Measurements from ENCODE around the gene UBE2L3.
A peak's percentile ranks its signal among the peaks of the same experiment; 100 is the strongest.
"Not testable (repeated sequence)": the region's sequence is repeated elsewhere in the genome, so short reads cannot be mapped to it uniquely, and the experiment has no call there.

The UBE2L3 gene

DNA sequence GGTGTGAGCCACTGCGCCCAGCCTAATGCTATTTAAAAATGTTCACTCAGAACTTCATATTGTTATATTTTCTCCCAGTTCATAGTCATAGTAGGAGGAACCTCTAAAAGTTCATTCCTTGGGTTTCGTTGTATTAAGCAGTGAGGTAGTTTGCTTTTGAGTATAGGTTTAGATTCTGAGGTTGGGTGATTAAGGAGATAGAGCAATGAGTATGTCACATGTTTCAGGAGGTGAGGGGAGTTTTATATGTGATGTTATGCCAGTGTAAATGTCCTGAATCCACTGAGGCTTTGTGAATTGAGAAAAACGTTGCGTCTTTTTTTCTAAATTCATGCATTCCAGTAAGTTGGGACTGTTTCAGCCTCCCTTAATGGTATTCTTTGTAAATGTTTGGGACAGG, 4.2 kb downstream of the UBE2L3 start:
- Histone ChIP-seq H3K36me3 (ENCODE audit: control insufficient read depth in 5 of 5, insufficient read depth in 5 of 5, low read length in 5 of 5) (peaks cover 0 to 12% (median 0%) of the 10 kb centered on the region in 5 donors), H3K27ac (ENCODE audit: low read depth, low read length) (peak overlapping the region; percentile 43), H3K9me3 (ENCODE audit: control insufficient read depth in 5 of 5, low read length in 5 of 5) (no peaks in the 10 kb centered on the region), H3K27me3 (ENCODE audit: control insufficient read depth in 5 of 5, insufficient read depth in 4 of 5, low read length in 5 of 5) (no peaks in the 10 kb centered on the region), H3K4me1 (ENCODE audit: control insufficient read depth in 5 of 5, insufficient read depth in 5 of 5, low read length in 5 of 5) (peaks cover 7 to 60% (median 59%) of the 10 kb centered on the region in 5 donors), H3K4me3 (ENCODE audit: low read depth in 1 of 5, low read length in 5 of 5) (no peak overlapping the region), H3K9ac (ENCODE audit: low read length in 5 of 5) (peak overlapping the region in 1 of 5 donors; percentile 47)

DNA sequence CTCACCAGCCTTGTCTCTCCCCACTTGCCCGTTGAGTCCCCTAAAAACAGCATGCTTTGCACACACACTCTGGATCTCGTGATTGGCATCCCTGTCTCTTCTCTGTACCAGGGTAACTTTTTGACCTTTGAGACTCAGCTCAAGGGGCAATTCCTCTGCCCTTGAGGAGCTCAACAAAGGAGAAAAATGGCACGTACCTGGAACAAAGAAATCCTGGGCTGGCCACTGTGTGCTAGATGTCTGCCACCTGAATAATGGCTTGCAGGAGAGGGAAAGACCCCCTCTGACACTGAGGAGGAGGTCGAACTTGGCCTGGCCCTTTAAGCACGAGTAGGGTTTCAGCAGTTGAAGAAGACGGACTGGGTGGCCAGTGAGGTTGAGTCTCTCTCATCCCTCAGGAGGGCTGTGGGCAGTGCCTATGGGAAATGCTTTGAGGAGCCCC, 5.8 kb downstream of the UBE2L3 start:
- H3K27ac ChIP-seq (ENCODE audit: low read depth, low read length), result no peak overlapping the region
- H3K9me3 ChIP-seq (ENCODE audit: control insufficient read depth in 5 of 5, low read length in 5 of 5), result no peaks in the 10 kb centered on the region
- H3K9ac ChIP-seq (ENCODE audit: low read length in 5 of 5), result peak overlapping the region in 1 of 5 donors; percentile 25
- peak overlapping the region in 1 of 5 donors; percentile 18 for H3K4me3 ChIP-seq (ENCODE audit: low read depth in 1 of 5, low read length in 5 of 5)
- H3K27me3 ChIP-seq (ENCODE audit: control insufficient read depth in 5 of 5, insufficient read depth in 4 of 5, low read length in 5 of 5), result no peaks in the 10 kb centered on the region
- peaks cover 0 to 12% (median 0%) of the 10 kb centered on the region in 5 donors for H3K36me3 ChIP-seq (ENCODE audit: control insufficient read depth in 5 of 5, insufficient read depth in 5 of 5, low read length in 5 of 5)
- H3K4me1 ChIP-seq (ENCODE audit: control insufficient read depth in 5 of 5, insufficient read depth in 5 of 5, low read length in 5 of 5), result peaks cover 7 to 67% (median 62%) of the 10 kb centered on the region in 5 donors

DNA sequence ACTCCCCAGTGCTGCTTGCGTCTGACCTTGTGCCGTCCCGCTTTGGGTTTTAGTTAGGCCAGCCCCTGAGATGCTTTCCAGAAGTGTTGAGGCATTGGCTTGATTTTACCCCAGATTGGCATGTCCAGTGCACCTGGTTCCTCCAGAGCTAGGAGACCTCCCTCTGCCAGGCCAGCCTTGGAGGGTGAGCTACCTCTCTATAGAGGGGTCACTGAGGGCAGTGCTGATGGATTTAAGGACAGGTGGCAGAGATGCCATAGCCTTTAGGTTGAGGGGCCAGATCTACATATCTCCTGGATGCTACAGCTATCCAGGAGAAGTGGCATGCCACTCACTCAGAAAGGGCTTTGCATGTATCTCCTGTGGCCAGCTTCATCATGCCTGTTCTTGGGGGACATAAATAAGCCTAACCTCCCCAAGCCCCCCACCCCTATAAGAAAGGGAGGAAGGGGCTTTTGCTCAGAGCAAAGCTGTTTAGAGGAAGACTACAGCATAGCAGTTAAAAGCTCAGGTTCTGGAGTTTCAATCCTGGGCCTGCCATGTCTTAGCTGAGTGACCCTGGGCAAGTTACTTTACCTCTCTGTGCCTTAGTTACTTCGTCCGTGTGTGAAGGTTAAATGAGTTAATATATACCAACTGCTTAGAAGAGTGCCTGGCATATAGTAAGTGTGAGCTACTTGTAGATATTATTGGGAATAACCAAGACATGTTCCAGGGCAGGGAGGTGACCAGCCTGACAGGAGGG, 6.4 kb downstream of the UBE2L3 start:
- Histone ChIP-seq H3K4me1 (ENCODE audit: control insufficient read depth in 5 of 5, insufficient read depth in 5 of 5, low read length in 5 of 5) (peaks cover 8 to 64% (median 60%) of the 10 kb centered on the region in 5 donors), H3K27ac (ENCODE audit: low read depth, low read length) (no peak overlapping the region), H3K9ac (ENCODE audit: low read length in 5 of 5) (peak overlapping the region in 1 of 5 donors; percentile 31)

DNA sequence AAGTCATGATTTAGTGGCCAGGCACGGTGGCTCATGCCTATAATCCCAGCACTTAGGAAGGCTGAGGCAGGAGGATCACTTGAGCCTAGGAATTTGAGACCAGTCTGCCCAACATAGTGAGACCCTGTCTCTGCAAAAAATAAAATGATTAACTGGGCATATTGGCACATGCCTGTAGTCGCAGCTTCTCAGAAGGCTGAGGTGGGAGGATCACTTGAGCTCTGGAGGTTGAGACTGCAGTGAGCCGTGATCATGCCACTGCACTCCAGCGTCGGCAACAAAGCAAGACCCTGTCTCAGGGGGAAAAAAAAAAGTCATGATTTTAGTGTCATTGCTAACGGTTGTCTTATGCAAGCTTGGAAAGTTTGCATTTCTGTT, 11.9 kb downstream of the UBE2L3 start:
- Histone ChIP-seq H3K36me3 (ENCODE audit: control insufficient read depth in 5 of 5, insufficient read depth in 5 of 5, low read length in 5 of 5) (peaks cover 0 to 4% (median 2%) of the 10 kb centered on the region in 5 donors), H3K27ac (ENCODE audit: low read depth, low read length) (no peak overlapping the region), H3K4me3 (ENCODE audit: low read depth in 1 of 5, low read length in 5 of 5) (no peak overlapping the region), H3K4me1 (ENCODE audit: control insufficient read depth in 5 of 5, insufficient read depth in 5 of 5, low read length in 5 of 5) (peaks cover 3 to 34% (median 31%) of the 10 kb centered on the region in 5 donors), H3K9ac (ENCODE audit: low read length in 5 of 5) (no peak overlapping the region), H3K27me3 (ENCODE audit: control insufficient read depth in 5 of 5, insufficient read depth in 4 of 5, low read length in 5 of 5) (no peaks in the 10 kb centered on the region), H3K9me3 (ENCODE audit: control insufficient read depth in 5 of 5, low read length in 5 of 5) (no peaks in the 10 kb centered on the region)

More for the DNA sequence above, 6.4 kb downstream of the UBE2L3 start:
- Histone ChIP-seq H3K27me3 (ENCODE audit: control insufficient read depth in 5 of 5, insufficient read depth in 4 of 5, low read length in 5 of 5) (no peaks in the 10 kb centered on the region), H3K36me3 (ENCODE audit: control insufficient read depth in 5 of 5, insufficient read depth in 5 of 5, low read length in 5 of 5) (peaks cover 0 to 12% (median 0%) of the 10 kb centered on the region in 5 donors), H3K4me3 (ENCODE audit: low read depth in 1 of 5, low read length in 5 of 5) (no peak overlapping the region), H3K9me3 (ENCODE audit: control insufficient read depth in 5 of 5, low read length in 5 of 5) (no peaks in the 10 kb centered on the region)

DNA sequence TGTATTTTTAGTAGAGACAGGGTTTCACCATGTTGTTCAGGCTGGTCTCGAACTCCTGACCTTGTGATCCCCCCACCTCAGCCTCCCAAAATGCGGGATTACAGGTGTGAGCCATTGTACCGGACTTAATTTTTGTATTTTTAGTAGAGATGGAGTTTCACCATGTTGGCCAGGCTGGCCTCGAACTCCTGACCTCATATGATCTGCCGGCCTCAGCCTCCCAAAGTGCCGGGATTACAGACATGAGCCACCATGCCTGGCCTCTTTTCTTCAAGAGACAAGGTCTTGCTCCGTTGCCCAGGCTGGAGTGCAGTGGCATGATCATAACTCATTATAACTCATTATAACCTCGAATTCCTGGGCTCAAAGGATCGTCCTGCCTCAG, 13.1 kb downstream of the UBE2L3 start:
- peaks cover 3 to 37% (median 29%) of the 10 kb centered on the region in 5 donors for H3K4me1 ChIP-seq (ENCODE audit: control insufficient read depth in 5 of 5, insufficient read depth in 5 of 5, low read length in 5 of 5)
- not testable (repeated sequence) for H3K9me3 ChIP-seq (ENCODE audit: control insufficient read depth in 5 of 5, low read length in 5 of 5); H3K36me3 ChIP-seq (ENCODE audit: control insufficient read depth in 5 of 5, insufficient read depth in 5 of 5, low read length in 5 of 5); H3K4me3 ChIP-seq (ENCODE audit: low read depth in 1 of 5, low read length in 5 of 5); H3K27ac ChIP-seq (ENCODE audit: low read depth, low read length); H3K27me3 ChIP-seq (ENCODE audit: control insufficient read depth in 5 of 5, insufficient read depth in 4 of 5, low read length in 5 of 5); H3K9ac ChIP-seq (ENCODE audit: low read length in 5 of 5)

DNA sequence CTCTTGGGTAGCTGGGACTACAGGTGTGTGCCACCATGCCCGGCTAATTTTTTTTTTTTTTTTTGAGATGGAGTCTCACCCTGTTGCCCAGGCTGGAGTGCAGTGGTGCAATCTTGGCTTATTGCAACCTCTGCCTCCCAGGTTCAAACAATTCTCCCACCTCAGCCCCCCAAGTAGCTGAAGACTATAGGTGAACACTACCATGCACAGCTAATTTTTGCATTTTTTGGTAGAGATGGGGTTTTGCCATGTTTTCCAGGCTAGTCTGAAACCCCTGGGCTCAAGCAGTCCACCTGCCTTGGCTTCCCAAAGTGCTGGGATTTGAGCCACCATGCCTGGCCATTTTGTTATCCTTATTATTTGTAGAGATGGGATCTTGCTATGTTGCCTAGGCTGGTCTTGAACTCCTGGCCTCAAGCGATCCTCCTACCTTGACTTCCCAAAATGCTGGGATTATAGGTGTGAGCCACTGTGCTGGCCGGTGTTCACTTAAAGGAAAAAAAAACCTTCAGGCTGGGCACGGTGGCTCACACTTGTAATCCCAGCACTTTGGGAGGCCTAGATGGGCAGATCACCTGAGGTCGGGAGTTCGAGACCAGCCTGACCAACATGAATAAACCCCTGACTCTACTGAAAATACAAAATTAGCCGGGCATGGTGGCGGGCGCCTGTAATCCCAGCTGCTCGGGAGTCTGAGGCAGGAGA, 13.6 kb downstream of the UBE2L3 start:
- not testable (repeated sequence) for H3K9me3 ChIP-seq (ENCODE audit: control insufficient read depth in 5 of 5, low read length in 5 of 5); H3K27ac ChIP-seq (ENCODE audit: low read depth, low read length); H3K9ac ChIP-seq (ENCODE audit: low read length in 5 of 5); H3K27me3 ChIP-seq (ENCODE audit: control insufficient read depth in 5 of 5, insufficient read depth in 4 of 5, low read length in 5 of 5); H3K4me3 ChIP-seq (ENCODE audit: low read depth in 1 of 5, low read length in 5 of 5)
- H3K36me3 ChIP-seq (ENCODE audit: control insufficient read depth in 5 of 5, insufficient read depth in 5 of 5, low read length in 5 of 5), result peaks cover 0 to 11% (median 2%) of the 10 kb centered on the region in 5 donors
- H3K4me1 ChIP-seq (ENCODE audit: control insufficient read depth in 5 of 5, insufficient read depth in 5 of 5, low read length in 5 of 5), result peaks cover 3 to 37% (median 29%) of the 10 kb centered on the region in 5 donors

DNA sequence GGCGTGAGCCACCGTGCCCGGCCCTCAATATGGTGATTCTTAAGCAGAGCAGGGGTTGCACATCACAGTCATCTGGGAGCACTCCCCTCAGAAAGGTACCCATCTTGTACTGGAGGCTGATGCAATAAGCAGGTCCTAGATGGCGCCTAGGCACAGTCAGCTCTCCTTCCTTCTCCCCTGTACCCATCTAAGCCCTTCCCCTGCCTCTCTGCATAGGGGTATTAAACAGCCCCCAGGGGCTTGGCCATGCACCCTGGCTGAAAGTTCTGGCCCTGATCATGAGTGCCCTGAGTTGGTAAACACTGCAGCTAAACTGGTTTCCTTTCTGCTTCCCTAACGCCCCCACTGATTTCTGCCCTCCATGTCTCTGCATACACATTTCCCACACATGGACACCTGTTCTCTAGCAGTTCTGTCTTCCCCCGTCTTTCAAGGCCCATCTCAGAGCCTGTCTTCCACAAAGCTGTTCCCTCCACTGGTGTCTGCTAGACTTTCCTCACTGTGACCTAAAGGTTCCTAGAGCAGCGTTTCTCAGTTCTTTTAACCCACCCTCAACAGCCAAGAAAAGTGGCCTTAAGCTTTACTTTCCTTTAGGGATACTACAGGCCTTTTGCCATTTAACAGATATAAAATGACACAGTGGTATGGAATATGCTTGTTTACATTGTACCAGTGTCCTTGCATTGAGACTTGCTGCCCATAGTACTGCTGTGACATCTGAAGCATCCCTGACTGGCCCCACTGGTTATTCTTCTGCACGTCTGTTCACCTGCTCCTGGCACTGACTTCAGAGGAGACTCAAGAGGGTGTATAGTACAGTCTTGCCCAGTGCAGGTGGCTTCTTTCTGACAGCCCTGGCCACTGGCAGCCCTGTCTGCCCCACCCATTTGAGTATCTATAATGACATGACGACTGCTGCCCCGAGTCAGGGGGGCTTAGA, 15.6 kb downstream of the UBE2L3 start:
- H3K9ac ChIP-seq (ENCODE audit: low read length in 5 of 5), result peak overlapping the region in 1 of 5 donors; percentile 19
- no peaks in the 10 kb centered on the region for H3K9me3 ChIP-seq (ENCODE audit: control insufficient read depth in 5 of 5, low read length in 5 of 5)
- no peak overlapping the region for H3K27ac ChIP-seq (ENCODE audit: low read depth, low read length)
- H3K36me3 ChIP-seq (ENCODE audit: control insufficient read depth in 5 of 5, insufficient read depth in 5 of 5, low read length in 5 of 5), result peaks cover 0 to 11% (median 2%) of the 10 kb centered on the region in 5 donors
- H3K4me1 ChIP-seq (ENCODE audit: control insufficient read depth in 5 of 5, insufficient read depth in 5 of 5, low read length in 5 of 5), result peaks cover 3 to 39% (median 30%) of the 10 kb centered on the region in 5 donors
- no peak overlapping the region for H3K4me3 ChIP-seq (ENCODE audit: low read depth in 1 of 5, low read length in 5 of 5)
- H3K27me3 ChIP-seq (ENCODE audit: control insufficient read depth in 5 of 5, insufficient read depth in 4 of 5, low read length in 5 of 5), result no peaks in the 10 kb centered on the region

DNA sequence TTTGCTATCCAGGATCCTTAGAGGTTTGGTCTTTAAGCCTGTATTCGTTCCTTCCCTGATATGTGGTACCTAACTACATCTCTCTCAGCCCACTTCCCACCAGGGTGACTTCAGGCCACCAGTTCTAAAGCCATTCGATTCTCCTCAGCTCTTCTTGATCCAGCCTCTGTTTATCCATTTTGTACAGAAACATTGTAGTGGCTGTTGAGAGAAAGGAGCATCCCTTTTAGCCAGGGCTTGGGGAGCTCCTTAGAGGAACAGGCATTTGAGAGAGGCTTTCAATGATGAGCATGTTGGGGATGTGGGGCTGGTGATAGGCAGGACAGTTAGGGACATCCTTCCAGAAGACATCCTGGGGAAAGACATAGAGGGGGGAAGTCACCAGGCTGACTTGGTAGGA, 17.9 kb downstream of the UBE2L3 start:
- no peaks in the 10 kb centered on the region for H3K9me3 ChIP-seq (ENCODE audit: control insufficient read depth in 5 of 5, low read length in 5 of 5)
- peaks cover 0 to 11% (median 0%) of the 10 kb centered on the region in 5 donors for H3K36me3 ChIP-seq (ENCODE audit: control insufficient read depth in 5 of 5, insufficient read depth in 5 of 5, low read length in 5 of 5)
- no peaks in the 10 kb centered on the region for H3K27me3 ChIP-seq (ENCODE audit: control insufficient read depth in 5 of 5, insufficient read depth in 4 of 5, low read length in 5 of 5)
- peaks cover 0 to 36% (median 21%) of the 10 kb centered on the region in 5 donors for H3K4me1 ChIP-seq (ENCODE audit: control insufficient read depth in 5 of 5, insufficient read depth in 5 of 5, low read length in 5 of 5)
- no peak overlapping the region for H3K9ac ChIP-seq (ENCODE audit: low read length in 5 of 5)
- no peak overlapping the region for H3K4me3 ChIP-seq (ENCODE audit: low read depth in 1 of 5, low read length in 5 of 5)
- no peak overlapping the region for H3K27ac ChIP-seq (ENCODE audit: low read depth, low read length)

DNA sequence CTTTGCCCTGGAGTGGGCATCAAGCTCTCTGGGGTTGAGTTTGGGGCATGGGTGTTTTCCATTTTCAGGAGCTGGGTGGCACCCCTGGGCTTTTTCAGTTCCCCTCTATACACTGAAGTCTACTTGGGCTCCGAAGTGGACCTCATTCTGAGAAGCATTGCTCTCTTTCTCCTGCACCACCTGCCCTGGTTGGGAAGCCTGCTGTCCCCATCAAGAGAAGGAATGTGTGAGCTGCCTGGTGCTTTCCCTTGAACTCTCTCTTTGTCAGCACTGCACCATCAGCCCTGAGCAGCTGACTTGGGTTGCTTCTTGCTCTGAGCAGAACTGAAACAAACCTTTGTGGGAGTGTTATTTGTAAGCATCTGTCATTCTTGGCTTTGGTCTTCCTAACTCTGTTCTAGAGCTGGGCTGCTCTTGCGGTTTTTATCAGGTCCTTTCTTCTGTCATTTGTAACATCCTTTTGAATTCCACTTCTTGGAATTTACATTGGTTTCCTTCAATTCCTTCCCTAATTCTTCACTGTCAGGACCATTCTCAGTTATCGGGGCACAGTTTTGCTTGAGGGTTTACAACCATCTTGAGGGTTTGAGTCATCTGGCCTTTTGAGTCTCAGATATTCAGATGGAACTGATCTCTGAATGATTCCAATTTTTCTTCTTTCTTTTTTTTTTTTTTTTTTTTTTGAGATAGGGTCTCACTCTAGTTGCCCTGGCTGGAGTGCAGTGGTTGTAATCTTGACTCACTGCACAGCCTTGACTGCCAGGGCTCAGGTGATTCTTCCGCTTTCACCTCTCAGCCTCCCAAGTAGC, 20.5 kb downstream of the UBE2L3 start:
- peaks cover 2 to 48% (median 35%) of the 10 kb centered on the region in 5 donors for H3K4me1 ChIP-seq (ENCODE audit: control insufficient read depth in 5 of 5, insufficient read depth in 5 of 5, low read length in 5 of 5)
- no peak overlapping the region for H3K9ac ChIP-seq (ENCODE audit: low read length in 5 of 5)
- no peak overlapping the region for H3K27ac ChIP-seq (ENCODE audit: low read depth, low read length)
- no peaks in the 10 kb centered on the region for H3K9me3 ChIP-seq (ENCODE audit: control insufficient read depth in 5 of 5, low read length in 5 of 5)
- H3K27me3 ChIP-seq (ENCODE audit: control insufficient read depth in 5 of 5, insufficient read depth in 4 of 5, low read length in 5 of 5), result no peaks in the 10 kb centered on the region
- H3K4me3 ChIP-seq (ENCODE audit: low read depth in 1 of 5, low read length in 5 of 5), result no peak overlapping the region
- peaks cover 0 to 19% (median 6%) of the 10 kb centered on the region in 5 donors for H3K36me3 ChIP-seq (ENCODE audit: control insufficient read depth in 5 of 5, insufficient read depth in 5 of 5, low read length in 5 of 5)

Measured in subcutaneous abdominal adipose tissue (tissue), 5 donors.